Activated CD8-positive, alpha-beta T cell treated with anti-CD3 and anti-CD28 coated beads for 36 hours (primary cell): ENCODE data around the gene SLC38A2. TPM values are rescaled to one million over a fixed set of nuclear protein-coding genes. Genes with fewer than 3 reads are reported as not detected.

Experiments
- ATAC-seq: fragments of 200-7000 bp; cut with Tn5 transposase; one replicate; pipeline ENCODE4 v1.10.0; 2021; ENCODE audit warnings: mild to moderate bottlenecking, moderate library complexity
- CTCF ChIA-PET: fragments of 350-600 bp; sonication (Branson Sonifier 250); formaldehyde crosslinking; loops from one replicate; lab custom pipeline; 2021; ENCODE audit warnings: antibody characterized with exemption; lab: Charles Lee
- POLR2A ChIA-PET: fragments of 350-600 bp; sonication (Branson Sonifier 250); formaldehyde crosslinking; loops from one replicate; lab custom pipeline; 2021; ENCODE audit warnings: antibody characterized with exemption; lab: Charles Lee
- DNase-seq: peaks from one replicate; pipeline ENCODE4 v3.0.0-alpha.2; 2020
- H3K27ac Mint-ChIP-seq: one replicate; pipeline ENCODE4 v1.8.0; 2021; ENCODE audit warnings: mild to moderate bottlenecking, mixed read lengths
- H3K27me3 Mint-ChIP-seq: one replicate; pipeline ENCODE4 v1.8.0; 2021; ENCODE audit warnings: mixed read lengths
- H3K36me3 Mint-ChIP-seq: one replicate; pipeline ENCODE4 v1.8.0; 2021; ENCODE audit warnings: low read depth, mixed read lengths
- H3K4me1 Mint-ChIP-seq: one replicate; pipeline ENCODE4 v1.8.0; 2021; ENCODE audit warnings: low read depth, mixed read lengths
- H3K4me3 Mint-ChIP-seq: one replicate; pipeline ENCODE4 v1.8.0; 2021; ENCODE audit warnings: mild to moderate bottlenecking, moderate library complexity, mixed read lengths
- H3K9me3 Mint-ChIP-seq: one replicate; pipeline ENCODE4 v1.8.0; 2021; ENCODE audit warnings: mixed read lengths
- intact Hi-C: fragments of 100-400 bp; cut with micrococcal nuclease; formaldehyde crosslinking; loops from one replicate; pipeline ENCODE4 v1.10.0; 2022
- total RNA-seq, 2 experiments: library from RNA; stranded (reverse); gene quantifications; one replicate each; pipeline ENCODE4 v1.2.3, GENCODE V29; 2021
- TF ChIP-seq, protein P1 (sequence below): fragments of 200-600 bp; IDR thresholded peaks from one replicate; pipeline ENCODE4 v1.8.0; 2022; ENCODE audit warnings: antibody characterized with exemption, mild to moderate bottlenecking

The SLC38A2 gene
- total RNA-seq, 2 experiments from 2014 or later, result 216 to 219 TPM

DNA sequence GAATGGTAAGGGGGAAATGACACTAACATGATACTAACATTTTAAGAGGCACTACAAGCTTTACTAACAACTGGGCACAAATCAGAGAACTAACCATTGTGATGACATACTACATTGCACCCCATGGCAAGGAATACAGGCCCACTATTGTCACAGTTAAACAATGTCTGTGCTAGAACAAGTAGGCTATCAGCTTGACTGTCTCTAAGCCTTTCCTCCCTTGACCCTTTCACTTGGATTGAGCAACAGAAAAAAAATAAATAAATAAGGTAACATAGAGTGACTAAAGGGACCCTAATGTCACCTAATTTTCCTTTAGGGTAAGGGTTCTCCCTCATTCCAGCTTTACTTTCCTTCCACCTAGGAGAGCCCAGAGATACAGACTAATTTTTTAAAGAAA, 4.4 kb downstream of the SLC38A2 start:
- ATAC-seq (no peak), DNase-seq (no peak)
- ChIA-PET CTCF (interaction anchor here (0.8 to 1.1 kb wide), 2 partner anchors 157 to 243 kb away, joined by 3 read pairs; no protein-coding TSS in a partner anchor), POLR2A (interaction anchor here (0.8 to 8.2 kb wide), 9 partner anchors 9 to 179 kb away, joined by 3 to 98 read pairs (median 5); partner anchors contain the start of gene SLC38A1)
- H3K4me3 Mint-ChIP-seq, result peak overlapping the region; percentile 96
- H3K27ac Mint-ChIP-seq, result peak overlapping the region; percentile 99
- H3K36me3 Mint-ChIP-seq, result peaks cover 86% of the 10 kb centered on the region
- intact Hi-C loops, result no loop called here
- TF ChIP-seq, protein P1, sequence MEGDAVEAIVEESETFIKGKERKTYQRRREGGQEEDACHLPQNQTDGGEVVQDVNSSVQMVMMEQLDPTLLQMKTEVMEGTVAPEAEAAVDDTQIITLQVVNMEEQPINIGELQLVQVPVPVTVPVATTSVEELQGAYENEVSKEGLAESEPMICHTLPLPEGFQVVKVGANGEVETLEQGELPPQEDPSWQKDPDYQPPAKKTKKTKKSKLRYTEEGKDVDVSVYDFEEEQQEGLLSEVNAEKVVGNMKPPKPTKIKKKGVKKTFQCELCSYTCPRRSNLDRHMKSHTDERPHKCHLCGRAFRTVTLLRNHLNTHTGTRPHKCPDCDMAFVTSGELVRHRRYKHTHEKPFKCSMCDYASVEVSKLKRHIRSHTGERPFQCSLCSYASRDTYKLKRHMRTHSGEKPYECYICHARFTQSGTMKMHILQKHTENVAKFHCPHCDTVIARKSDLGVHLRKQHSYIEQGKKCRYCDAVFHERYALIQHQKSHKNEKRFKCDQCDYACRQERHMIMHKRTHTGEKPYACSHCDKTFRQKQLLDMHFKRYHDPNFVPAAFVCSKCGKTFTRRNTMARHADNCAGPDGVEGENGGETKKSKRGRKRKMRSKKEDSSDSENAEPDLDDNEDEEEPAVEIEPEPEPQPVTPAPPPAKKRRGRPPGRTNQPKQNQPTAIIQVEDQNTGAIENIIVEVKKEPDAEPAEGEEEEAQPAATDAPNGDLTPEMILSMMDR, result no peak
- H3K4me1 Mint-ChIP-seq, result peaks cover 71% of the 10 kb centered on the region
- H3K27me3 Mint-ChIP-seq, result peaks cover 4% of the 10 kb centered on the region
- no peaks in the 10 kb centered on the region for H3K9me3 Mint-ChIP-seq

DNA sequence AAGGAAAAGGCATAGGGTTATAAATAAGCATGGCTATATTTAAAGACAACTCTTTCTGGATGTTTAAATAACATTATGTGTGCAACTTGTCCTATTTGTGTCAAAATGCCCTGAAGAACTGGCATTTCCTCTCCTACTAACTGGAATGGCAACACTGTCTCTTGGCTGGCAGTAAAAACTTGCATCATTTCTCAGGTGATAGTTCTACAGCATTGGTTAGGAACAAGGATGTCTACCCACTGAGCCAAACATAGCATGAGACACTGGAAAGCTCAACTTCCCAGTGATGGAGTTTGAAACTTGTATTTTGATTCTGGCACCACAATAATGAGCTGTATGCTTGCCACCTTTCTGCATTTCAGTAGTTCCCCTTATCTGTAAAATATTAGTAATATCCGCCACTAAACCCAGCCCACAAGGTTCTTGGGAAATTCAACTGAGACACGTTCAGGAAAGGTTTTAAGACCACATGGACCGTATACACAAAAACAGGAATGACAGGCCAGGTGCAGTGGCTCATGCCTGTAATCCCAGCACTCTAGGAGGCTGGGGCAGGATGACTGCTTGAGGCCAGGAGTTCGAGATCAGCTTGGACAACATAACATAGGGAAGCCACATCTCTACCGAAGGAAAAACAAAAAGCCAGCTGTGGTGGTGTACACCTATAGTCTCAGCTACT, 5.1 kb downstream of the SLC38A2 start:
- POLR2A ChIA-PET, result interaction anchor here (0.8 to 8.2 kb wide), 11 partner anchors 8 to 179 kb away, joined by 3 to 98 read pairs (median 5); partner anchors contain the start of gene SLC38A1
- H3K27ac Mint-ChIP-seq, result peak overlapping the region; percentile 99
- H3K27me3 Mint-ChIP-seq, result peaks cover 4% of the 10 kb centered on the region
- TF ChIP-seq, protein P1, result no peak
- CTCF ChIA-PET, result interaction anchor here (1.1 kb wide), 1 partner anchor 157 kb away, joined by 3 read pairs; no protein-coding TSS in a partner anchor
- H3K4me3 Mint-ChIP-seq, result peak overlapping the region; percentile 96
- no peaks in the 10 kb centered on the region for H3K9me3 Mint-ChIP-seq
- ATAC-seq (no peak), DNase-seq (no peak)
- intact Hi-C loops, result no loop called here
- peaks cover 77% of the 10 kb centered on the region for H3K4me1 Mint-ChIP-seq
- H3K36me3 Mint-ChIP-seq, result peaks cover 92% of the 10 kb centered on the region

DNA sequence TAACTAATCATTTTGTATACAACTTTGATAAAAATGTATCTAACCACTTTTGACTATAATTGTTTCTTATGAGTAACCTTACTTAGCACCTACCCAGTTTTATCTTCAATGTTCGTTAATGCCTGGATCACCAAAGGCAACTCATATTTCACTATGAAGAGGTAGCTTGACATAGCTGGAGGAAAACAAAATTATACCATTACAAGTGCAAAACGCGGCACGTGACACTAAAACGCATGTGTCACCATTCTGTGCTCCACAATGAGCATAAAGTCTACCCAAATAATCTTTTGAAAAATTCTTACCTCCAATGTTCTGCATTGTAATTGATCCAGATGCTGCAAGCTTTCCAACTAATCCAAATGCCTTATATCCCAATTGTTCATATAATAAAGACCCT, 5.8 kb downstream of the SLC38A2 start:
- CTCF ChIA-PET, result interaction anchor here (1.2 to 1.3 kb wide), 2 partner anchors 241 to 295 kb away, joined by 3 to 4 read pairs; no protein-coding TSS in a partner anchor
- POLR2A ChIA-PET, result interaction anchor here (0.9 to 8.2 kb wide), 9 partner anchors 8 to 150 kb away, joined by 3 to 98 read pairs (median 5); partner anchors contain the start of gene SLC38A1
- ATAC-seq, result no peak
- peak overlapping the region; percentile 99 for H3K27ac Mint-ChIP-seq
- intact Hi-C loops, result no loop called here
- DNase-seq, result no peak
- peak overlapping the region; percentile 96 for H3K4me3 Mint-ChIP-seq
- H3K36me3 Mint-ChIP-seq, result peaks cover 94% of the 10 kb centered on the region
- H3K9me3 Mint-ChIP-seq, result no peaks in the 10 kb centered on the region
- TF ChIP-seq, protein P1, result no peak
- H3K4me1 Mint-ChIP-seq, result peaks cover 84% of the 10 kb centered on the region
- H3K27me3 Mint-ChIP-seq, result peaks cover 4% of the 10 kb centered on the region

DNA sequence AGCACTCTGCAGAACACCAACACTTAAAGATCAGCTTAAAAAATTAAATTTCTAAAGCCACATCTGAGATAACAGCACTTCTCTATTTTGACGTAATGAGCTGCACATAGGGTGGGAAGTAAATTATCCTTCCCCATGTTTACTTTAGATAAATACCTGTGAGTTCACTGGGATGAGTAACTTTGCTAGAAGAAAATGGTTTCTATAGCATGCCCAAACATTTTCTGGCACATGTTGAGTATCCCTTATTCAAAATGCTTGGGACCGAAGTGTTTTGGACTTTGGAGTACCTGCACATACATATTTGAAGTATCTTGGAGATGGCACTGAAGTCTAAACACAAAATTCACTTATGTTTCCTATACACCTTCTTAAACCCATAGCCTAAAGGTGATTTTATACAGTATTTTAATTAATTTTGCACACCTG, 6.6 kb downstream of the SLC38A2 start:
- TF ChIP-seq, protein P1, result no peak
- ATAC-seq (no peak), DNase-seq (no peak)
- POLR2A ChIA-PET, result interaction anchor here (0.9 to 8.2 kb wide), 7 partner anchors 9 to 181 kb away, joined by 3 to 98 read pairs (median 4); partner anchors contain the start of gene SLC38A1
- Mint-ChIP-seq H3K4me1 (peaks cover 88% of the 10 kb centered on the region), H3K36me3 (peaks cover 93% of the 10 kb centered on the region), H3K27ac (peak overlapping the region; percentile 77), H3K9me3 (no peaks in the 10 kb centered on the region), H3K27me3 (no peaks in the 10 kb centered on the region), H3K4me3 (peak overlapping the region; percentile 32)
- CTCF ChIA-PET, result interaction anchor here (0.6 to 1.3 kb wide), 3 partner anchors 237 to 296 kb away, joined by 3 to 4 read pairs (median 3); no protein-coding TSS in a partner anchor
- intact Hi-C loops, result no loop called here
